A549 (cell line): ENCODE results near the gene CASTOR1. TPM values are rescaled to one million over a fixed set of nuclear protein-coding genes. Genes with fewer than 3 reads are reported as not detected.

Experiments
- ATAC-seq, 2 experiments: fragments of 200-7000 bp in 1 of 2; fragments of >200 bp in 1 of 2; cut with Nextera tagmentation in 1 of 2; cut with Tn5 transposase in 1 of 2; 3 replicates each; pipeline versions ENCODE4 v1.8.0 to v1.9.1; 2018 to 2020; ENCODE audit warnings: mild to moderate bottlenecking in 1 of 2, moderate library complexity in 1 of 2
- CTCF ChIA-PET: fragments of 300-600 bp; sonication (Branson Sonifier 250); formaldehyde crosslinking; extraction: SDS; loops from one replicate; lab custom pipeline; 2021; ENCODE audit warnings: antibody characterized with exemption, inconsistent platforms; lab: Yijun Ruan, JAX
- POLR2A ChIA-PET: fragments of 350-600 bp; formaldehyde crosslinking; extraction: SDS; loops from one replicate; lab custom pipeline; 2021; ENCODE audit warnings: antibody characterized with exemption, inconsistent platforms; lab: Yijun Ruan, JAX
- DNase-seq, 2 experiments: peaks; one replicate each; pipeline versions ENCODE4 v3.0.0 to v3.0.0-alpha.2; 2011 to 2016; ENCODE audit warnings: low read depth in 1 of 2, low spot score in 1 of 2
- FAIRE-seq: peaks from 2 replicates; lab custom pipeline; 2011; peaks lifted over from hg19 to GRCh38; lab: Jason Lieb, UNC
- H3K27ac ChIP-seq, 2 experiments: fragments of >200 bp; sonication (Bioruptor Twin); formaldehyde crosslinking; 3 replicates each; pipeline ENCODE4 v1.5.1; 2016 to 2017
- H3K4me1 ChIP-seq: fragments of >200 bp; sonication (Bioruptor Twin); formaldehyde crosslinking; 3 replicates; pipeline ENCODE4 v1.6.1; 2016
- H3K4me2 ChIP-seq: fragments of >200 bp; sonication (Bioruptor Twin); formaldehyde crosslinking; 3 replicates; pipeline ENCODE4 v1.6.1; 2016
- H3K4me3 ChIP-seq: fragments of >200 bp; sonication (Bioruptor Twin); formaldehyde crosslinking; 3 replicates; pipeline ENCODE4 v1.5.1; 2016
- H3K9me3 ChIP-seq: fragments of >200 bp; sonication (Bioruptor Twin); formaldehyde crosslinking; 3 replicates; pipeline ENCODE4 v1.6.1; 2016
- CBX2 ChIP-seq: fragments of 200-600 bp; sonication (generic); IDR thresholded peaks from 2 replicates; pipeline ENCODE4 v1.6.1; 2016; ENCODE audit warnings: low read depth, mild to moderate bottlenecking, borderline replicate concordance
- CHD4 ChIP-seq: fragments of 200-600 bp; sonication (generic); IDR thresholded peaks from 2 replicates; pipeline ENCODE4 v1.6.1; 2016; ENCODE audit warnings: antibody characterized with exemption, mild to moderate bottlenecking, borderline replicate concordance
- EHF ChIP-seq: fragments of 250-450 bp; sonication (Bioruptor Pico); IDR thresholded peaks from 2 replicates; pipeline ENCODE4 v1.5.0; 2020; ENCODE audit warnings: mild to moderate bottlenecking
- EHMT2 ChIP-seq: fragments of 200-600 bp; sonication (generic); IDR thresholded peaks from 2 replicates; pipeline ENCODE4 v1.6.1; 2016; ENCODE audit warnings: antibody characterized with exemption, low read depth, mild to moderate bottlenecking, moderate library complexity
- EP300 ChIP-seq, 2 experiments: fragments of >200 bp; sonication (Bioruptor Twin); formaldehyde crosslinking; IDR thresholded peaks; 2 replicates in 1 of 2; 3 replicates in 1 of 2; pipeline ENCODE4 v1.6.1; 2016 to 2017
- ESRRA ChIP-seq: fragments of 150-350 bp; IDR thresholded peaks from 2 replicates; pipeline ENCODE4 v1.6.1; 2014; ENCODE audit warnings: mild to moderate bottlenecking, low read length, borderline replicate concordance
- HOXA7 ChIP-seq: fragments of 250-450 bp; sonication (Bioruptor Pico); IDR thresholded peaks from 2 replicates; pipeline ENCODE4 v1.5.0; 2020; ENCODE audit warnings: mild to moderate bottlenecking, moderate library complexity
- HOXB5 ChIP-seq: fragments of 250-450 bp; sonication (Bioruptor Pico); IDR thresholded peaks from 2 replicates; pipeline ENCODE4 v1.5.0; 2020; ENCODE audit warnings: mild to moderate bottlenecking, moderate library complexity
- KDM5A ChIP-seq: fragments of 200-600 bp; sonication (generic); IDR thresholded peaks from 2 replicates; pipeline ENCODE4 v1.6.1; 2016; ENCODE audit warnings: antibody characterized with exemption, mild to moderate bottlenecking
- MAFK ChIP-seq: fragments of 450-650 bp; IDR thresholded peaks from 2 replicates; pipeline ENCODE4 v1.6.1; 2014; ENCODE audit not compliant: partially characterized antibody
- PHF8 ChIP-seq: fragments of 200-600 bp; sonication (generic); IDR thresholded peaks from 2 replicates; pipeline ENCODE4 v1.6.1; 2016; ENCODE audit warnings: low read depth, mild to moderate bottlenecking, antibody characterized with exemption, moderate library complexity, borderline replicate concordance
- SREBF2 ChIP-seq: fragments of 450-650 bp; IDR thresholded peaks from 2 replicates; pipeline ENCODE4 v1.6.1; 2014; ENCODE audit warnings: mild to moderate bottlenecking, moderate library complexity
- TP53 ChIP-seq: fragments of 250-450 bp; sonication (Bioruptor Pico); IDR thresholded peaks from 2 replicates; pipeline ENCODE4 v1.5.0; 2021; ENCODE audit warnings: mild to moderate bottlenecking, moderate library complexity
- ZSCAN20 ChIP-seq: fragments of 250-450 bp; sonication (Bioruptor Pico); IDR thresholded peaks from 2 replicates; pipeline ENCODE4 v1.8.0; 2022; ENCODE audit warnings: mild to moderate bottlenecking, moderate library complexity
- WGBS: methylation state at CpG from one replicate; pipeline ENCODE4 v1.1.6; 2017; ENCODE audit errors: missing lambda C conversion rate; 5-methylcytosine and 5-hydroxymethylcytosine counted together
- polyA plus RNA-seq, 4 experiments: library from polyadenylated mRNA; depleted of rRNA in 3 of 4; stranded (reverse); fragments of >200 nt; fragmentation: RNase III in 1 of 4; extraction: RNeasy Plus Mini Kit Qiagen cat#74134 plus additional on column Dnase treatment in 1 of 4; gene quantifications; 2 replicates in 3 of 4; 3 replicates in 1 of 4; pipeline ENCODE4 v1.2.3, GENCODE V29; 2011 to 2017
- TF ChIP-seq, protein P1 (sequence below): IDR thresholded peaks from 2 replicates; pipeline ENCODE4 v1.6.1; 2012; ENCODE audit warnings: low read depth, borderline replicate concordance
- TF ChIP-seq, protein P2 (sequence below): fragments of >200 bp; sonication (Bioruptor Twin); formaldehyde crosslinking; IDR thresholded peaks from 3 replicates; pipeline ENCODE4 v1.6.1; 2016
- TF ChIP-seq, protein P3 (sequence below): fragments of 250-450 bp; sonication (Bioruptor Pico); IDR thresholded peaks from 2 replicates; pipeline ENCODE4 v1.5.0; 2020; ENCODE audit warnings: low read depth, mild to moderate bottlenecking, moderate library complexity
- TF ChIP-seq, protein P4 (sequence below): fragments of 250-450 bp; sonication (Bioruptor Pico); IDR thresholded peaks from 2 replicates; pipeline ENCODE4 v1.5.0; 2021; ENCODE audit warnings: mild to moderate bottlenecking, moderate library complexity, borderline replicate concordance

CASTOR1 gene
- polyA plus RNA-seq, 2 of the 4 experiments (the other 2 are of a cell fraction) = 4.7 to 12.2 TPM

DNA sequence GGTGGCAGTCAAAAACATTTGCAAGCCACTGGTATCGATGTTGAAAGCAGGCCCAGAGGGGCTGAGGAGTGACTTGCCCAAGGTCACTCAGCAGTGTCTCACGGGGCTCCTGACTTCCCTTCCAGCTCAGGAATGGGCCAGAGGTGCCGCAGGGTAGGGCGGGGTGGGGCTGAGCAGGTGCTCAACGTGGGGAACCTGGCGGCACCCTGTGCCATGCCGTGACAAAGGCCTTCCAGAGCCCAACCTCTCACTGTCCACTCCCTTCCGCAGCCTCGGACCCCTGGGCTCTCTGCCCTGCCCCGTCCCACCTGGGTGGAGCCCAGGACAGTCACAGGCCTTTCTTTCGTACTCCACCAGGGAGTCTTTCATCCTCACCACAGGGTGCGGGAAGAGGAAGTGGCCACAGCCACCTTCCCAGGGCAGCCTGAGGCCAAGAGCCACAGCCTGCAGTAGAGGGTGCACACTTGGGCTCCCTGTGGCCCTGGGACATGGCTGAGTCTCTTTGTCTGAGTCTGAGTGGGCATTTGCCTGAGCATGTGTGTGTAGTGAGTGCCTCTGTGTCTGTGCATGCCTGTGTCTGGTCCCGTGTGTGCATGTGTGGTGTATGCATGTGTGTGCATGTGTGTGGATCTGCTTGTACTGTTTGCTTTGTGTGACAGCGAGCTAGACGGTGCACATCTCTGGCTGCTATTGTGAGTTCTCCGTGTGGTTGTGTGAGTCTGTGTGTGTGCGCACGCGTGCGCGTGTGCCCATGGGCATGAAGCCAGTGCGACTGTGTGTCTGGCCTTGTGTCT, 36.7 kb downstream of the CASTOR1 start (continued):
- TF ChIP-seq, protein P1, sequence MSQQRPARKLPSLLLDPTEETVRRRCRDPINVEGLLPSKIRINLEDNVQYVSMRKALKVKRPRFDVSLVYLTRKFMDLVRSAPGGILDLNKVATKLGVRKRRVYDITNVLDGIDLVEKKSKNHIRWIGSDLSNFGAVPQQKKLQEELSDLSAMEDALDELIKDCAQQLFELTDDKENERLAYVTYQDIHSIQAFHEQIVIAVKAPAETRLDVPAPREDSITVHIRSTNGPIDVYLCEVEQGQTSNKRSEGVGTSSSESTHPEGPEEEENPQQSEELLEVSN = no peak
- TF ChIP-seq HOXA7 (CRISPR knock-in tag) = peak; percentile 89
- no peak for TF ChIP-seq CBX2
- TF ChIP-seq ESRRA = no peak
- TF ChIP-seq, protein P2, sequence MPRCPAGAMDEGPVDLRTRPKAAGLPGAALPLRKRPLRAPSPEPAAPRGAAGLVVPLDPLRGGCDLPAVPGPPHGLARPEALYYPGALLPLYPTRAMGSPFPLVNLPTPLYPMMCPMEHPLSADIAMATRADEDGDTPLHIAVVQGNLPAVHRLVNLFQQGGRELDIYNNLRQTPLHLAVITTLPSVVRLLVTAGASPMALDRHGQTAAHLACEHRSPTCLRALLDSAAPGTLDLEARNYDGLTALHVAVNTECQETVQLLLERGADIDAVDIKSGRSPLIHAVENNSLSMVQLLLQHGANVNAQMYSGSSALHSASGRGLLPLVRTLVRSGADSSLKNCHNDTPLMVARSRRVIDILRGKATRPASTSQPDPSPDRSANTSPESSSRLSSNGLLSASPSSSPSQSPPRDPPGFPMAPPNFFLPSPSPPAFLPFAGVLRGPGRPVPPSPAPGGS = no peak
- no peak for TF ChIP-seq EHMT2
- TF ChIP-seq KDM5A = no peak
- no peak for TF ChIP-seq MAFK
- 0 out of 2 replicates have a peak, but pooled peaks have one; percentile 37 for TF ChIP-seq HOXB5 (CRISPR knock-in tag)
- TF ChIP-seq CHD4 = no peak
- TF ChIP-seq SREBF2 = no peak
- TF ChIP-seq, protein P3, sequence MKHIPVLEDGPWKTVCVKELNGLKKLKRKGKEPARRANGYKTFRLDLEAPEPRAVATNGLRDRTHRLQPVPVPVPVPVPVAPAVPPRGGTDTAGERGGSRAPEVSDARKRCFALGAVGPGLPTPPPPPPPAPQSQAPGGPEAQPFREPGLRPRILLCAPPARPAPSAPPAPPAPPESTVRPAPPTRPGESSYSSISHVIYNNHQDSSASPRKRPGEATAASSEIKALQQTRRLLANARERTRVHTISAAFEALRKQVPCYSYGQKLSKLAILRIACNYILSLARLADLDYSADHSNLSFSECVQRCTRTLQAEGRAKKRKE (CRISPR knock-in tag) = peak; percentile 60; the same call in 1 of the 2 replicates
- peak; percentile 85 for TF ChIP-seq EHF (CRISPR knock-in tag)
- peak in 1 of 2 experiments; percentile 23; a peak in 1 of 5 replicates for TF ChIP-seq EP300 (IDR thresholded peaks at IDR 0.05)
- TF ChIP-seq, all 56 proteins: peak for 15

GRCh38 chr22:30251711-30252110, 37.6 kb downstream of the CASTOR1 start:
- ATAC-seq (no peak), DNase-seq (no peak), FAIRE-seq (no peak)
- Histone ChIP-seq H3K4me1 (peaks cover 86% of the 10 kb centered on the region), H3K4me2 (peak overlapping the region; percentile 99), H3K27ac (peak overlapping the region; percentile 99 to 100), H3K9me3 (no peaks in the 10 kb centered on the region), H3K4me3 (peak overlapping the region; percentile 28; the same call in 2 of the 3 replicates)
- ChIA-PET CTCF (interaction anchor here (1.0 to 2.4 kb wide), 3 partner anchors 39 to 144 kb away, joined by 3 to 15 read pairs (median 5); no protein-coding TSS in a partner anchor), POLR2A (interaction anchor here (0.6 kb wide), 1 partner anchor 13 kb away, joined by 3 read pairs; no protein-coding TSS in a partner anchor)
- 4% methylated on average over 10 of the region's 10 CpGs for WGBS
- peak; percentile 46; the same call in 1 of the 2 replicates for TF ChIP-seq ZSCAN20 (CRISPR knock-in tag)
- TF ChIP-seq, protein P4, sequence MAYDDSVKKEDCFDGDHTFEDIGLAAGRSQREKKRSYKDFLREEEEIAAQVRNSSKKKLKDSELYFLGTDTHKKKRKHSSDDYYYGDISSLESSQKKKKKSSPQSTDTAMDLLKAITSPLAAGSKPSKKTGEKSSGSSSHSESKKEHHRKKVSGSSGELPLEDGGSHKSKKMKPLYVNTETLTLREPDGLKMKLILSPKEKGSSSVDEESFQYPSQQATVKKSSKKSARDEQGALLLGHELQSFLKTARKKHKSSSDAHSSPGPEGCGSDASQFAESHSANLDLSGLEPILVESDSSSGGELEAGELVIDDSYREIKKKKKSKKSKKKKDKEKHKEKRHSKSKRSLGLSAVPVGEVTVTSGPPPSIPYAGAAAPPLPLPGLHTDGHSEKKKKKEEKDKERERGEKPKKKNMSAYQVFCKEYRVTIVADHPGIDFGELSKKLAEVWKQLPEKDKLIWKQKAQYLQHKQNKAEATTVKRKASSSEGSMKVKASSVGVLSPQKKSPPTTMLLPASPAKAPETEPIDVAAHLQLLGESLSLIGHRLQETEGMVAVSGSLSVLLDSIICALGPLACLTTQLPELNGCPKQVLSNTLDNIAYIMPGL (CRISPR knock-in tag) = 0 out of 2 replicates have a peak, but pooled peaks have one; percentile 1
- no peak for TF ChIP-seq PHF8
- TF ChIP-seq TP53 = no peak
